NT2/D1 (cell line): ENCODE results near the gene RNASE11.

ENCODE experiments used
- YY1 ChIP-seq: IDR thresholded peaks from 2 replicates; pipeline ENCODE4 v1.6.1; 2011; ENCODE audit not compliant: insufficient read length, insufficient read depth
- ZNF274 ChIP-seq: IDR thresholded peaks from 2 replicates; pipeline ENCODE4 v1.6.1; 2011; ENCODE audit warnings: mild to moderate bottlenecking, low read depth, low read length

DNA sequence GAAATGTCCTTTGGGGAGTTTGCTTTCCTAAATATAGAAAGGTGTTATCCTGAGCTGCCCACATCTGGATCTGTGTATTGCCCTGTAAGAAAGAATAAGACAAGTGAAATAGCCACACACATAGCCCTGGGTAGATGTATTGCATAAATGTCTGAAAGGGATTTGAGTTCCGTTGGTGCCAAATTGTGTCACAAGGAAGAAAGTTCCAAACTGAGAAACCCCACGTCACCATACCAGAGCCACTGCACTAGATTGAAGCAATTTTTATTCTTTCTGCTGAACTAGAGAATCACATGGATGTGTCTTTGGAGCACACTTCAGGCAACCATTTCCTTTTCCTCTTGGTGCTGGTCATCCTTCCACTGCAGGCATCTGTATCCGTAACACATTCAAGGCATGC, 32.0 kb downstream of the RNASE11 start:
- no peak for TF ChIP-seq YY1
- TF ChIP-seq ZNF274: no peak
